Suprapubic skin (tissue), 4 donors: Measurements from ENCODE around the gene SPRING1. TPM values are rescaled to one million over a fixed set of nuclear protein-coding genes. Genes with fewer than 3 reads are reported as not detected.

Experiments used
- DNase-seq, 2 donors: peaks; one replicate each; pipeline ENCODE4 v3.0.0-alpha.2; 2019; ENCODE audit warnings: low spot score in 2 of 2
- H3K27ac ChIP-seq: fragments of 200-600 bp; sonication (generic); one replicate; pipeline ENCODE4 v1.5.1; 2019
- H3K27me3 ChIP-seq: fragments of 200-600 bp; sonication (generic); one replicate; pipeline ENCODE4 v1.5.1; 2019
- H3K36me3 ChIP-seq: fragments of 200-600 bp; sonication (generic); one replicate; pipeline ENCODE4 v1.5.1; 2019
- H3K4me1 ChIP-seq: fragments of 200-600 bp; sonication (generic); one replicate; pipeline ENCODE4 v1.5.1; 2019
- H3K4me3 ChIP-seq: fragments of 200-600 bp; sonication (generic); one replicate; pipeline ENCODE4 v1.5.1; 2019; ENCODE audit warnings: mild to moderate bottlenecking
- H3K9me3 ChIP-seq: fragments of 200-600 bp; sonication (generic); one replicate; pipeline ENCODE4 v1.5.1; 2019
- EP300 ChIP-seq: sonication (generic); formaldehyde crosslinking; IDR thresholded peaks from one replicate; pipeline ENCODE4 v1.6.1; 2017; ENCODE audit warnings: antibody characterized with exemption
- POLR2A ChIP-seq, 2 donors: fragments of 450-650 bp; IDR thresholded peaks; one replicate each; pipeline ENCODE4 v1.6.1; 2017; ENCODE audit warnings: antibody characterized with exemption in 2 of 2, mild to moderate bottlenecking in 2 of 2, moderate library complexity in 2 of 2
- POLR2AphosphoS5 ChIP-seq, 3 donors: sonication (generic); formaldehyde crosslinking; IDR thresholded peaks; one replicate each; pipeline ENCODE4 v1.6.1; 2017; ENCODE audit warnings: antibody characterized with exemption in 3 of 3
- WGBS: methylation state at CpG from one replicate; pipeline ENCODE4 v1.1.5; 2018; 5-methylcytosine and 5-hydroxymethylcytosine counted together
- total RNA-seq, 4 donors: library from RNA; depleted of rRNA; stranded (reverse); fragments of >200 nt; gene quantifications; one replicate each; pipeline ENCODE4 v1.1.0, GENCODE V29; 2016
- TF ChIP-seq, protein P1 (sequence below), 2 donors: fragments of 200-600 bp in 1 of 2; fragments of 450-650 bp in 1 of 2; sonication (generic) in 1 of 2; IDR thresholded peaks; one replicate each; pipeline ENCODE4 v1.5.1; 2016 to 2019; ENCODE audit warnings: antibody characterized with exemption in 2 of 2, mild to moderate bottlenecking in 1 of 2, moderate library complexity in 1 of 2

Gene SPRING1
- total RNA-seq, 4 donors from 2014 or later: 19.9 to 31.4 (median 27.5) TPM

DNA sequence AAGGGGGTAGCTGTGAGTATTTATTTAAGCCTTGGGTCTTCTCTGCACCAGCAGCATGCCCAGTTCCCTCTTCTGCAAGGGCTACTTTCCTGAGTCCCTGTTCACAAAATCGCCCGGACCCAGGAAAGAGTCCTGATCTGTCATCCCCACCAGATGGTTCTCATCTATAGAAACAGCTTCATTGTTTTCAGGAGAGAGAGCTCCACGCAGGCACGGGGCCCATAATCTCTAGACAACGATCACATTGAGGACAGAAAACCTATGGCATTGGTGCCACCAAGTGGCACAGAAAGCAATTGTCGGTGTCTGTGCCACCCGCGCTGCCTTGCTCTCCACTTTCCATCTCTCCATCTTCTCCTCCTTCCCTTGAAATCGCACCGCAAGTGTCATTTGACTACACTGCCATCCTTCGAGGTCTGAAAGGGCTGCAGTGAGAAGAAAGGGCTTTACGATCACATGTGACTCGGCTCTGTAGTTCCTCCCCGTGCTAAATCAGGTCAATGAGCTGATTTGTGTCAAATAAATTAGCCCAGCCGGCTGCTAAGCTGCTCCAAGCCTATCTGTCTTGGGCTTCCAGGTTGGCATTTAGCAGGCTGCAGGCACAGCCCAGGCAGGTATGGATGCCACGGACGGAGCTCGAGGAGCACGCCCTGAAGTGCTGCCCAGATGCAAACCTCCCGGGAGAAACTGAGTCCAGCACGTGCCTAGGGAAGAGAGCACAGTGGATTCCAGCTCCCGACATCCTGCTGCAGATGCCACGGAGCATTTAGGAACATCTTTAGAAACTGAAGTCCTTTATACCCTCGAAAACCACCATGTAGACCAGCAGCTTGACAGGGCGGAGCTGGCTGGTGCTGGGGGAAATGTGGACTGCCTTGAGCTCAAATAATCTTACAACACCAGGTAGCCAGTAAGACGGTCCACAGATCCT lies 28.8 kb downstream of the SPRING1 start:
- 17% methylated on average over 21 of the region's 26 CpGs for WGBS
- no peak overlapping the region for H3K4me3 ChIP-seq
- H3K27me3 ChIP-seq: peaks cover 6% of the 10 kb centered on the region
- TF ChIP-seq EP300: no peak
- no peak for TF ChIP-seq POLR2A (IDR thresholded peaks at IDR 0.05)
- TF ChIP-seq, protein P1, sequence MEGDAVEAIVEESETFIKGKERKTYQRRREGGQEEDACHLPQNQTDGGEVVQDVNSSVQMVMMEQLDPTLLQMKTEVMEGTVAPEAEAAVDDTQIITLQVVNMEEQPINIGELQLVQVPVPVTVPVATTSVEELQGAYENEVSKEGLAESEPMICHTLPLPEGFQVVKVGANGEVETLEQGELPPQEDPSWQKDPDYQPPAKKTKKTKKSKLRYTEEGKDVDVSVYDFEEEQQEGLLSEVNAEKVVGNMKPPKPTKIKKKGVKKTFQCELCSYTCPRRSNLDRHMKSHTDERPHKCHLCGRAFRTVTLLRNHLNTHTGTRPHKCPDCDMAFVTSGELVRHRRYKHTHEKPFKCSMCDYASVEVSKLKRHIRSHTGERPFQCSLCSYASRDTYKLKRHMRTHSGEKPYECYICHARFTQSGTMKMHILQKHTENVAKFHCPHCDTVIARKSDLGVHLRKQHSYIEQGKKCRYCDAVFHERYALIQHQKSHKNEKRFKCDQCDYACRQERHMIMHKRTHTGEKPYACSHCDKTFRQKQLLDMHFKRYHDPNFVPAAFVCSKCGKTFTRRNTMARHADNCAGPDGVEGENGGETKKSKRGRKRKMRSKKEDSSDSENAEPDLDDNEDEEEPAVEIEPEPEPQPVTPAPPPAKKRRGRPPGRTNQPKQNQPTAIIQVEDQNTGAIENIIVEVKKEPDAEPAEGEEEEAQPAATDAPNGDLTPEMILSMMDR (IDR thresholded peaks at IDR 0.05): peak; percentile 27 to 57
- no peak for TF ChIP-seq POLR2AphosphoS5 (IDR thresholded peaks at IDR 0.05)
- peak in 1 of 2 donors; percentile 79 for DNase-seq
- no peak overlapping the region for H3K27ac ChIP-seq
- H3K9me3 ChIP-seq: no peaks in the 10 kb centered on the region
- peaks cover 31% of the 10 kb centered on the region for H3K4me1 ChIP-seq
- H3K36me3 ChIP-seq: no peaks in the 10 kb centered on the region

DNA sequence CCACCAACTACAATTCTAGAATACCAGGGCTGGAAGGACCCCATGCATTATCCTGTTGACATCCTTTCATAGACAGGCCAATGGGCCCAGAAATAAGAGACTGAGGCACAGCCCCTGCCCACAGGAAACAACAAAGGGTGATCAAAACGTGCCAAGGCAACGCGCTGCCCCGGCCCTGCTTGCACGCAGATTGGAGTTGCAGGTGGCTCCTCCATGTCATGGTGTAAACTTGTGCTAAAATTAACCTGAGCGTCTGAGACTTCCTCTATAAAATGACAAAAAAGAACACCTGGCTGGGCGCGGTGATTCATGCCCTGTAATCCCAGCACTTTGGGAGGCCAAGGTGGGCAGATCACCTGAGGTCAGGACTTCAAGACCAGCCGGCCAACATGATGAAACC lies 30.1 kb downstream of the SPRING1 start:
- H3K36me3 ChIP-seq: no peaks in the 10 kb centered on the region
- H3K27me3 ChIP-seq: peaks cover 6% of the 10 kb centered on the region
- peak in 1 of 2 donors; percentile 49 for DNase-seq
- TF ChIP-seq POLR2A (IDR thresholded peaks at IDR 0.05) (no peak), POLR2AphosphoS5 (IDR thresholded peaks at IDR 0.05) (no peak), EP300 (no peak)
- TF ChIP-seq, protein P1 (IDR thresholded peaks at IDR 0.05): no peak
- no peak overlapping the region for H3K27ac ChIP-seq
- no peaks in the 10 kb centered on the region for H3K9me3 ChIP-seq
- no peak overlapping the region for H3K4me3 ChIP-seq
- peaks cover 24% of the 10 kb centered on the region for H3K4me1 ChIP-seq
- 92% methylated on average over 9 of the region's 9 CpGs for WGBS

DNA sequence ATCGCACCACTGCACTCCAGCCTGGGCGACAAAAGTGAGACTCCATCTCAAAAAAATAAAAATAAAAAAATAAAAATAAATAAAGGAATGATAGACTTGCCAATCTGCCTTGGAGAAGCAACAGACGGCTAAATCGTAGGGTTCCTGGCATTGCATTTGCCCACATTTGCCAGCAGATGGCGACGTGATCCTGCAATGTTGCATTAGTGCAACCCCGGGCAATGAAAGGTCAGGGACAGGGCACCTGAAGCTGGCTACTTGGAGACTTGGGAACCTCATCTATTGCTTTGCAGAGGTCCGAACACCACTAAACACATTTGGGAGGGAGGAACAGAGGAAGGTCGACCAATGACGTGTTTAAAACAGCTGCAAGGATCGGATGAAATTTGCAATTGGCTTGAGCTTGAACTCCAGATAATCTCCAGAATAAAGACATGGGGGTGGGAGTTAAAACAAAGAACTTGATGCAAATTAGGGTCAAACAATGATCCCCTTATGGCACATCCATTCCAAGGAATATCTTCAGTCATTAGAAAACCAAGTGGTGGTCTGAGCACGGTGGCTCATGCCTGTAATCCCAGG lies 34.6 kb downstream of the SPRING1 start:
- H3K4me3 ChIP-seq: no peak overlapping the region
- 23% methylated on average over 12 of the region's 12 CpGs for WGBS
- no peak overlapping the region for H3K27ac ChIP-seq
- H3K4me1 ChIP-seq: peaks cover 1% of the 10 kb centered on the region
- DNase-seq: peak in 1 of 2 donors; percentile 78
- no peaks in the 10 kb centered on the region for H3K27me3 ChIP-seq
- TF ChIP-seq, protein P1 (IDR thresholded peaks at IDR 0.05): peak; percentile 72 to 90
- no peak for TF ChIP-seq POLR2A (IDR thresholded peaks at IDR 0.05)
- no peaks in the 10 kb centered on the region for H3K36me3 ChIP-seq
- no peaks in the 10 kb centered on the region for H3K9me3 ChIP-seq

DNA sequence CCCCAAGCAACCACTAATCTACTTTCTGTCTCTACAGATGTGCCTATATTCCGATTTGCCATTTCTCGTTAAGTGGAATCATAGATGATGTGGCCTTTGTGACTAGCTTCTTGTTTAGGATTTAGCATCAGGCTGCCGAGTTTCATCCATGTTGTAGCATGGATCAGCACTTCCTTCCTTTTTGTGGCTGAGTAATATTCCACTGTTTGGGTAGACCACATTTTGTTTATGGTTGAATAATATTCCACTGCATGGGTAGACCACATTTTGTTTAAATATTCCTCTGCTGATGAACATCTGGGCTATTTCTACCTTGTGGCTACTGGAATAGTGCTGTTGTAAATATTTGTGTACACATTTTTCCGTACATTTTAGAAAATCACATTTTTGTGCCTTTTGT lies 36.4 kb downstream of the SPRING1 start:
- TF ChIP-seq, protein P1 (IDR thresholded peaks at IDR 0.05): no peak
- Histone ChIP-seq H3K27me3 (no peaks in the 10 kb centered on the region), H3K36me3 (no peaks in the 10 kb centered on the region), H3K27ac (no peak overlapping the region), H3K9me3 (no peaks in the 10 kb centered on the region), H3K4me3 (no peak overlapping the region), H3K4me1 (no peaks in the 10 kb centered on the region)
- no peak for DNase-seq
- 95% methylated on average over 4 of the region's 4 CpGs for WGBS

DNA sequence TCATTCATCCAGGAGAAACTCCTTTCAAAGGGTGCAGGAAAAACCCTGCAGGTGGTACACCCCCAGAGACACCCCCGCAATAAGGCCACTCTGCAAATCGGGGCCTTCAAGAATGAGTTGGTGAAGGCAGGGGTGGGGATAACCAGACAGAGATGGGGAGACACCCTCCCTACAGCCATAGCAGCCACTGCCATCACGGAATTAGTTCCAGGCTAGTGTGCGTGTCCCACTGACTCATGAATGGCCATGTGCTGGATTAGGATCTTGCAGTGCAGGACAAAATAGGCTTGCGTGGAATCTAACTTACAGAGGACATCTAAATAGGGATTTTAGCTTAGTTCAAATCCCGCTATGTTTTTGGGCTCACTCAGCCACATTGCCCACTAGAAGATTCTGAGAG lies 37.8 kb downstream of the SPRING1 start:
- Histone ChIP-seq H3K4me1 (no peaks in the 10 kb centered on the region), H3K4me3 (no peak overlapping the region), H3K9me3 (no peaks in the 10 kb centered on the region), H3K27me3 (no peaks in the 10 kb centered on the region), H3K27ac (no peak overlapping the region), H3K36me3 (no peaks in the 10 kb centered on the region)
- 63% methylated on average over 6 of the region's 6 CpGs for WGBS
- DNase-seq: no peak
- no peak for TF ChIP-seq EP300
- TF ChIP-seq, protein P1 (IDR thresholded peaks at IDR 0.05): no peak
- no peak for TF ChIP-seq POLR2AphosphoS5 (IDR thresholded peaks at IDR 0.05)
- TF ChIP-seq POLR2A (IDR thresholded peaks at IDR 0.05): no peak
